RWPE1 (cell line): ENCODE measurements around the gene ATF3.

Experiments used
- CTCF ChIA-PET: fragments of 350-600 bp; sonication (Branson Sonifier 250); formaldehyde crosslinking; extraction: SDS; loops from one replicate; lab custom pipeline; 2021; lab: Yijun Ruan, JAX
- POLR2A ChIA-PET: fragments of 400-600 bp; formaldehyde crosslinking; extraction: SDS; loops from one replicate; lab custom pipeline; 2020; ENCODE audit warnings: antibody characterized with exemption; ENCODE audit not compliant: low non-redundant PET; lab: Yijun Ruan, JAX
- DNase-seq: peaks from one replicate; pipeline ENCODE4 v3.0.0; 2012; ENCODE audit warnings: low spot score
- H3K27ac ChIP-seq: fragments of 450-650 bp; 2 replicates; pipeline ENCODE4 v1.5.1; 2017
- TF ChIP-seq, protein P1 (sequence below): fragments of 450-650 bp; conservative IDR thresholded peaks from 2 replicates; pipeline ENCODE4 v1.5.1; 2017; ENCODE audit warnings: low read depth, mild to moderate bottlenecking

Gene ATF3

DNA sequence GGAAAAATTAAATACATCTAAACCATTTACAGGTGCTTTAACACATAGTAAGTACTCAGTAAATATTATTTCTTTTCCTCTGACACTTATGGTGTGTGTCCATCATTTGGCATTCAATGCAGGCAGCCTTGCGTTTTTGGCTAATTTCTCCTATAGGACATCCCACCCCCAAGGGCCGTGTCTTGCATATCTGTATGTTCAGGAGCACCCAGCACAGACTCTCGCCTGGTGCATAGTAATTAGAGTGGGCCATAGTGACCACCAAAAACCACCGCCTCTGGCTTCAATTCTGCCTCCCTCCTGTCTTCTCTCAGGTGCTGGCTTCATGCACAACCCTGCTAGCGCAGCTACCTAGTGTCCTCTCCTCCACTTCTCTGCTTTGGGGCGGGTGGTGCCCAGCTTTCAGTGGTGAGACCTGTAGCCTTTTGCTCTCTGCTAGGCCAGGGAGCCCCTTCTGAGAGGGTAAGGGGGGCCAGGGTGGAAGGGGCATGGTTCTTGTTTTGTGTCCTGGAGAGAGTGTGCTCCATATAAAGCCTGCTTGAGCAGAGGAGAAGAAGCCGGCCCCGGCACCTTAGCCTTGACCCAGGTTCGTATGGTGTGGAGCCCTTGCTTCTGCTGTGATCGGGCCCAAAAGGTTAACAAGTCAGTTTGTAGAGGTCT is 57.7 kb downstream of the ATF3 start:
- ChIA-PET CTCF (interaction anchor here (0.6 to 1.3 kb wide), 4 partner anchors 11 to 167 kb away, joined by 4 to 13 read pairs (median 8); no protein-coding TSS in a partner anchor), POLR2A (no interaction called here)
- DNase-seq, result no peak
- TF ChIP-seq, protein P1, sequence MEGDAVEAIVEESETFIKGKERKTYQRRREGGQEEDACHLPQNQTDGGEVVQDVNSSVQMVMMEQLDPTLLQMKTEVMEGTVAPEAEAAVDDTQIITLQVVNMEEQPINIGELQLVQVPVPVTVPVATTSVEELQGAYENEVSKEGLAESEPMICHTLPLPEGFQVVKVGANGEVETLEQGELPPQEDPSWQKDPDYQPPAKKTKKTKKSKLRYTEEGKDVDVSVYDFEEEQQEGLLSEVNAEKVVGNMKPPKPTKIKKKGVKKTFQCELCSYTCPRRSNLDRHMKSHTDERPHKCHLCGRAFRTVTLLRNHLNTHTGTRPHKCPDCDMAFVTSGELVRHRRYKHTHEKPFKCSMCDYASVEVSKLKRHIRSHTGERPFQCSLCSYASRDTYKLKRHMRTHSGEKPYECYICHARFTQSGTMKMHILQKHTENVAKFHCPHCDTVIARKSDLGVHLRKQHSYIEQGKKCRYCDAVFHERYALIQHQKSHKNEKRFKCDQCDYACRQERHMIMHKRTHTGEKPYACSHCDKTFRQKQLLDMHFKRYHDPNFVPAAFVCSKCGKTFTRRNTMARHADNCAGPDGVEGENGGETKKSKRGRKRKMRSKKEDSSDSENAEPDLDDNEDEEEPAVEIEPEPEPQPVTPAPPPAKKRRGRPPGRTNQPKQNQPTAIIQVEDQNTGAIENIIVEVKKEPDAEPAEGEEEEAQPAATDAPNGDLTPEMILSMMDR, result no peak
- no peak overlapping the region for H3K27ac ChIP-seq

DNA sequence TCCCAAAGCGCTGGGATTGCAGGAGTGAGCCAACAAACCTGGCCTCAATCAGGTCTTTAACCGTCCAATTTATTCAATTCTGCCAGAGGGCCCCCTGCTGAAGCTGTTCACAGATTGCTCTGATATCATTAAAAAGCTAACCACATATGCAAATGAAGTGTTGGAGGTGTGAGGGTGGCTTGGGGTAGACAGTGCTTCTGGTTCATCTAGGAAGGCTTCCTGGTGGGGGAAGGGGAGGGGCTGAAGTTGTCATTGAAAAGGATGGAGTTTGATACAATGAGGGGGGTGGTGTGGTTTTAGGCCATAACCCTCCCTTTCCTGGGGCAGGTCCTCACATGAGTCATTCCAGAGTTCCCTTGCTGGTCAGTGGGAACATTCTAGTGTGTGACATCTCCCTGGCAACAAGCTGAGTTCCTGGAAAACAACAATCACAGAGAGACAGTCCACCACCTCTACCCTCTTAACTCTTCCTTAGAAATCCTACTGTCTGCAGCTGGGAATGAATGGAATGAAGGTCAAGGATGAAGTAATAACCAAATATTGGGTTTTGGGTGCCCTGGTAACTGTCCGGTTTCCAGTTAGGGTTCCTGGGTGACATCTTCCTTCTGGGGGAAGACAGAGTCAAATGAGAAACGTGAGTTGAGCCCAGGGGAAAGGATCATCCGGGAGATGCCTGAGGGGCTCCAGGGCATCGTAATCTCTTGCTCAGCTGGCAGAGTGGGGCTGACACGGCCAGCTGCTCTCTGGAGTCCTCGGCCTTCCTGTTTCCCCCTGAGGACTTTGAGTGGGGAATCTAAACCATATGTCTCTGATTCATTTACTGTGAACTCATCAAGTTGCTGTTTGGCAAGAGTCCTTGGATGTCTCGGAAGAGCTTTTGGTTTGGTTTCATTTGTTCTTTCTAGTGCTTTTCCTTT is 58.9 kb downstream of the ATF3 start:
- CTCF ChIA-PET, result interaction anchor here (0.6 to 1.5 kb wide), 2 partner anchors 82 to 403 kb away, joined by 4 to 5 read pairs; no protein-coding TSS in a partner anchor
- POLR2A ChIA-PET, result no interaction called here
- H3K27ac ChIP-seq, result peak overlapping the region; percentile 83
- TF ChIP-seq, protein P1, result no peak
- DNase-seq, result peak; percentile 55

DNA sequence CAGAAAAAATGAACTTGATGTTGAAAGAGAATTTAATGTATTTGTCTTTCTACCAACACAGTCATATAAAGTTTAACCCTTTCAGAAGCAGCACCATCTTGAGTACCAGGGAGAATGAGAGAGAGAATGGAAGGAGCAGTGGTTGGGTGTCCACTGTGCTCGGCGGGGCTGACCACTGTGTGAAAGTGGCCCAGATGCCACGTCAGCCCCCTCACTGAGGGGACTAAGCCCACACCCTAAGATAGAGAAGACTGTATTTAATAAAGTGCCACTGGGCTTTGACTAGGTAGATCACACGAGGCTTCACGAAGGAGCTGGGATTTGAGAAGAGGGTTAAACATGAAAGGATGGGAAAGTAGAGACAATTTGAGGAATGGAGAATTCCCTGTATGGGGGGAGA is 59.9 kb downstream of the ATF3 start:
- DNase-seq, result no peak
- POLR2A ChIA-PET, result no interaction called here
- CTCF ChIA-PET, result interaction anchor here (1.5 kb wide), 1 partner anchor 81 kb away, joined by 4 read pairs; no protein-coding TSS in a partner anchor
- TF ChIP-seq, protein P1, result no peak
- H3K27ac ChIP-seq, result no peak overlapping the region

DNA sequence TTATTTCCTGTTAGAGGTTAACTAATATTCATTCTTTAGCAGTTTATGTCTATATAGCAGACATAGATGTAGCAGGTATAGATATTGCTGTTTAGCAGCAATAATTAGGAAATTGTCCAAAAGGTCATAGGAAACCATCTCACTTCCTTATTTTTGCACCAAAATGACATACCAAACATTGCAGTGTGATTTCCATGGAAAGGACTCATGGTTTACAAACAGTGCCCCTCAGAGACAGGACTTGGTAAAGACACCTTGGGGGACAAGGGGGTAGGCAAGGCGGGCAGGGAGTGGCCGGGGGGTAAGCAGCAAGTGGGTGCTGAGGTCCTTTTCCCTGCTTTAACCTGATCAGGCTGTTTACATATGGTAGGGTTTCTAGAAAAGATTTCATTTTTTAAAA is 60.5 kb downstream of the ATF3 start:
- TF ChIP-seq, protein P1, result no peak
- POLR2A ChIA-PET, result no interaction called here
- no peak overlapping the region for H3K27ac ChIP-seq
- no peak for DNase-seq
- CTCF ChIA-PET, result no interaction called here

DNA sequence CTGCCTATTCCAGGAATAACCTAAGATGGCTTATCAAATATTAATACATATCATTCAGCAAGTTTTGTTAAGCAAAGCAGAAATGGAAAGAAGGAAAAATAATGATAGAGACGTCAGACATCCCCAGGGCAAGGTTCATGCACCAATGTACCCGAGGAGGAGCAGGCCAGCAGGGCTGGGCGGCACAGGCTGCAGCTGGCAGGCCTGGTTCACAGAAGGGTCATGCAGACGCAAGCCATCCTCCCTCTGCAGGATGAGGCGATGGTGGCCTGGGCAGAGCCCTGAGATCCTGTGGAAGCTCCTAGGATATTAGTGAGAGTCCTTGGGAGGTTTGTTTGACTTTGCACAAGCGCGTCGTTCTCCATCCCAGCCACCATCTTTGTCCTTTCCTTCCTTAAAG is 61.0 kb downstream of the ATF3 start:
- CTCF ChIA-PET, result no interaction called here
- no peak overlapping the region for H3K27ac ChIP-seq
- no peak for DNase-seq
- POLR2A ChIA-PET, result no interaction called here
- TF ChIP-seq, protein P1, result no peak

DNA sequence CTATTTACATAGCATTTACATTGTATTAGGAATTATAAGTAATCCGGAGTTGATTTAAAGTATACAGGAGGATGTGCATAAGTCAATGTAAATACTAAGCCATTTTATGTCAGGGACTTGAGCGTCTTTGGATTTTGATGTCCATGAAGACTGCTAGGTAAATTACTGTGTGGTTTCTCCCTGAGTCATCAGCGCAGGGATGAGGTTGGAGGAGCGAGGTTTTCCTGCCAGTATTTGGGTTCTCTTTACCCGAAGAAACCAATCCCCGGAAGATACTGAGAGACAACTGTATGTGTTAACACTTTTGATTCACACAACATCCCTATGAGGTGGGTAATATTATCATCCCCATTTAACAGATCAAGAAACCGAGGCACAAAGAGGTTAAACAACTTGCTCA is 61.7 kb downstream of the ATF3 start:
- no peak for DNase-seq
- TF ChIP-seq, protein P1, result no peak
- ChIA-PET CTCF (no interaction called here), POLR2A (no interaction called here)
- no peak overlapping the region for H3K27ac ChIP-seq
